ENCODE measurements around the gene ABHD14A. TPM values are rescaled to one million over a fixed set of nuclear protein-coding genes. Genes with fewer than 3 reads are reported as not detected.

The ABHD14A gene
- total RNA-seq, 1 donor from 2014 or later, result 14.8 TPM

DNA sequence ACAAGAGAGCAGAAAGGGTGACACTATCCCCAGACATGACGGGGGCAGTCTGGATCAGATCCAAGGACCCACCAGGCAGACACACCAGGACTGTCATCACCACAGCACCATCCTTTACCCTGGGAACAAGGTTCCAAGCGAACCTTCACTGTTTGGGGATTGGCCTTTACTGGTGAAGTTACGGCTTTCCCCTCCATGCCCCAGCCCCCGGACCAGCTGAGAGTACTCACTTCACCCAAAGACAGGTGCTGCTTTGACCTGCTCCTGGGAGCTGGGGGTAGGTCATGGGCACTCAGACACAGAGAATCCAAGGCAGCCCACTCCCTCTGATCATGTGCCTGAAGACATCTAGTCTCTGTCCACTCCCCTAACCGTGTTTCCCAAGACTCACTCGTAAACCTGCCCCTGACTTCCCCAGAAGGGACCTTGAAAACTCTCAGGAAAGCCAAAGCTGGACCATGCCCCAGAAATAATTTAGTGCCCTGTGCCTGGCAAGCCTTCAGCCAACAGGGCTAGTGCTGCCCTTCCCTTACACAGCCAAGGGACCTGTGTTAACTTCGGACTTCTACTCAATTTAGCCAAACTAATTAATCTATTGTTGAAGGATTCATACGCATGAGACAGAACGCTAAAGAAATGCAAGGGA lies 36.0 kb upstream of the ABHD14A start:
- Mint-ChIP-seq H3K27ac (ENCODE audit: unreplicated experiment) (no peak overlapping the region), H3K4me3 (peak overlapping the region; percentile 95), H3K9me3 (no peaks in the 10 kb centered on the region)

GRCh38 chr3:51940648-51941462 lies 34.0 kb upstream of the ABHD14A start:
- H3K27me3 Mint-ChIP-seq (ENCODE audit: low read depth), result no peaks in the 10 kb centered on the region
- no peaks in the 10 kb centered on the region for H3K36me3 Mint-ChIP-seq (ENCODE audit: low read depth)
- H3K4me3 Mint-ChIP-seq, result peak overlapping the region; percentile 95
- TF ChIP-seq, protein P1, sequence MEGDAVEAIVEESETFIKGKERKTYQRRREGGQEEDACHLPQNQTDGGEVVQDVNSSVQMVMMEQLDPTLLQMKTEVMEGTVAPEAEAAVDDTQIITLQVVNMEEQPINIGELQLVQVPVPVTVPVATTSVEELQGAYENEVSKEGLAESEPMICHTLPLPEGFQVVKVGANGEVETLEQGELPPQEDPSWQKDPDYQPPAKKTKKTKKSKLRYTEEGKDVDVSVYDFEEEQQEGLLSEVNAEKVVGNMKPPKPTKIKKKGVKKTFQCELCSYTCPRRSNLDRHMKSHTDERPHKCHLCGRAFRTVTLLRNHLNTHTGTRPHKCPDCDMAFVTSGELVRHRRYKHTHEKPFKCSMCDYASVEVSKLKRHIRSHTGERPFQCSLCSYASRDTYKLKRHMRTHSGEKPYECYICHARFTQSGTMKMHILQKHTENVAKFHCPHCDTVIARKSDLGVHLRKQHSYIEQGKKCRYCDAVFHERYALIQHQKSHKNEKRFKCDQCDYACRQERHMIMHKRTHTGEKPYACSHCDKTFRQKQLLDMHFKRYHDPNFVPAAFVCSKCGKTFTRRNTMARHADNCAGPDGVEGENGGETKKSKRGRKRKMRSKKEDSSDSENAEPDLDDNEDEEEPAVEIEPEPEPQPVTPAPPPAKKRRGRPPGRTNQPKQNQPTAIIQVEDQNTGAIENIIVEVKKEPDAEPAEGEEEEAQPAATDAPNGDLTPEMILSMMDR (conservative IDR thresholded peaks at IDR 0.05), result no peak
- no peak for DNase-seq (ENCODE audit: low read depth, low spot score)
- H3K4me1 Mint-ChIP-seq, result peaks cover 28% of the 10 kb centered on the region
- no peaks in the 10 kb centered on the region for H3K9me3 Mint-ChIP-seq
- H3K27ac Mint-ChIP-seq (ENCODE audit: unreplicated experiment), result peak overlapping the region; percentile 63

More for the DNA sequence above, 36.0 kb upstream of the ABHD14A start:
- no peak for DNase-seq (ENCODE audit: low read depth, low spot score)
- TF ChIP-seq, protein P1 (conservative IDR thresholded peaks at IDR 0.05), result no peak
- H3K4me1 Mint-ChIP-seq, result peaks cover 28% of the 10 kb centered on the region
- no peaks in the 10 kb centered on the region for H3K27me3 Mint-ChIP-seq (ENCODE audit: low read depth)
- no peaks in the 10 kb centered on the region for H3K36me3 Mint-ChIP-seq (ENCODE audit: low read depth)

- TF ChIP-seq, protein P1 (conservative IDR thresholded peaks at IDR 0.05), result no peak
- Mint-ChIP-seq H3K27me3 (ENCODE audit: low read depth) (no peaks in the 10 kb centered on the region), H3K9me3 (no peaks in the 10 kb centered on the region), H3K4me3 (peak overlapping the region; percentile 95), H3K4me1 (peaks cover 28% of the 10 kb centered on the region), H3K27ac (ENCODE audit: unreplicated experiment) (peak overlapping the region; percentile 63), H3K36me3 (ENCODE audit: low read depth) (no peaks in the 10 kb centered on the region)
- no peak for DNase-seq (ENCODE audit: low read depth, low spot score)
Measured at GRCh38 chr3:51941463-51941797, 33.4 kb upstream of the ABHD14A start.

DNA sequence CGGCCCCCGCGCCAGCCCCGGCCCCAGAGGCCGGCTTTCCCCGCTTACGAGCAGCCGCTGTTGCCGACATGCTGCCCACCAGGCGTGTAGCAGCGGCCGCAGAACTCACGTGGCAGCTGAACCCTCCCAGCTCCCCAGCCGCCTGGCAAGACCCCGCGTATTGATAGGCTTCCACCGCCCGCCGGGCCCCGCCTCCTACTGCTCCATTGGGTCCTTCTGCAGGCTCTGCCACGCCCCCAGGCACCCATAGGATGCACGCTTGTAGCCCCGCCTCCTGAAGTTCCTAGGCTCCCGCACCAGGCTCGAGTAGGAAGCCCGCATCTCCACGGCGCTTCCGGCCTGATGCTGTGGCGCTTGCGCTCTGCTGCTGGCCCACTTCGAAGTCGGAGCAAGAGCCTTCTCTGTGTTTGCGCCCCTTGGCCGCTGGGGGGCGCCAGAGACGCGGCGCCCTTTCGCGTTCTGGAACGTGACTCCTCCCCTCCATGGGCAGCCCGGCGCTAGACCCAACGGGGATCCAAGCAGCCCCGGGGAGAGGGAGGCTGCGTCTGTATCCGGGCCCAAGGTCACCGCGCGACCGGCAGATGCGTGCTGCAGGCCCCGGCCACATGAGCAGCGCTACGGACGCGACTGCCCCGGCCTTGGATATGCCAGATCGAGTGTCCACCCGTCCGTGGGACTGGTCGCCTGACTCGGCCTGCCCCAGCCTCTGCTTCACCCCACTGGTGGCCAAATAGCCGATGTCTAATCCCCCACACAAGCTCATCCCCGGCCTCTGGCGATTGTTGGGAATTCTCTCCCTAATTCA lies 32.9 kb upstream of the ABHD14A start, which contains the start of the genes PARP3 and RRP9:
Gene PARP3, plus strand, starts transcription at position 566 of the 805 bp plus-strand sequence. CDS start 993 bp downstream, outside the sequence.
Gene RRP9, minus strand, starts transcription at position 107 of the 805 bp plus-strand sequence. Its CDS starts 37 bp downstream, at position 70.
- Mint-ChIP-seq H3K27me3 (ENCODE audit: low read depth) (no peaks in the 10 kb centered on the region), H3K4me1 (peaks cover 28% of the 10 kb centered on the region), H3K9me3 (no peaks in the 10 kb centered on the region), H3K4me3 (peak within 1 kb of the TSS; percentile 95), H3K27ac (ENCODE audit: unreplicated experiment) (peak within 1 kb of the TSS; percentile 83), H3K36me3 (ENCODE audit: low read depth) (no peaks in the 10 kb centered on the region)
- DNase-seq (ENCODE audit: low read depth, low spot score), result peak; percentile 99
- TF ChIP-seq, protein P1 (conservative IDR thresholded peaks at IDR 0.05), result peak; percentile 100
